HG03060 (cell line): ENCODE measurements around the gene ZEB1.

Source experiments
- ATAC-seq: cut with Tn5 transposase; IDR thresholded peaks from one replicate; pipeline ENCODE4 v1.9.1; 2021; ENCODE audit warnings: low read depth, moderate number of reproducible peaks; ENCODE audit not compliant: unreplicated experiment

The ZEB1 gene

DNA sequence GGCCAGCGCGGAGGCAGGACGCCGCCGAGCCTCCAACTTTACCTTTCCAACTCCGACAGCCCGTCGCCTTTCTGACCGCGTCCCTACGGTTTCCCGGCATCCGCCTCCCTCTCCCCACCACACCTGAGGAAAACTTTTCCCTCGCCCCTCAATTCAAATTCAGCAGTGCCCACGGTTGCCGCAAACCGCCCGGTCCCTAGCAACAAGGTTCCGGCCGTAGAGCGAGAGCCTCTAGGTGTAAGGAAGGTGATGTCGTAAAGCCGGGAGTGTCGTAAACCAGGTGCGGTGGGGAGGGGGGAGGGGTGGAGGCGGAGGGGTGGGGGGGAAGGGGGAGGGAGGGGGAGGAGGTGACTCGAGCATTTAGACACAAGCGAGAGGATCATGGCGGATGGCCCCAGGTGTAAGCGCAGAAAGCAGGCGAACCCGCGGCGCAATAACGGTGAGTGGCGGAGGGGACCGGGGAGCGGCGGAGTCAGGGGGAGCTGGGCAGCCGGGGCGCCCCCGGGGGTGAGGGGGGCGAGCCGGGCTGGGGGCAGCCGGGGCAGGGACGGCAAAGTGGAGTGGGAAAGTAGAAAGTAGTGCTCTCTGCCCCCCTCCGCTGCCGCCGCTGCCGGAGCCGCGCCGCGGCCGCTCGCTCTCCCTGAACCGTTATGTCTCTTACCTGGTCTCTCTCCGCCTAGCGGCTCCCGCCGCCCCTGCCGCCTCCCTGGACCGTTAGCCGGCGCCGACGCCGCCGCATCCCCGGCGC, at the start of gene ZEB1:
ZEB1 (plus strand) TSS at position 363 of the 748 bp plus-strand sequence; CDS start at position 382, 19 bp downstream.
- ATAC-seq: peak; percentile 22

DNA sequence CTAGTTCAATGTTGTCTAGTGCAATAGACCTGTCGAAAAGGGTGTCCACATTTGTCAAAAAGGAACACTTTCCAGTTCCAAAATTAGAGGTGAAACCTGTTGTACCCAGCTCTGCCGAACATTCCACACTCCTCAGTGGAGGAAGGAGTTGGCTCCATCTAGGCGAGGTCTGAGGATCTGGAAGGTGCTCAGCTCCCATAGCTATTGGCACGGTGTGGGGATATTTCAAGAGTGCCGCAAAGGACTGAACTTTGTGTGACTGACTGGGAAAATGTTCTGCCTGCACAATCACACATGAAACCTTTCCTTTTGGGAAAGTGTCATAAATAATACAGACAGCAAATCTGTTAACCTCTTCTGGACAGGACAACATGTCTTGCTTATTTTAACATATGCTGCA, 48.1 kb upstream of the ZEB1 start:
- no peak for ATAC-seq

DNA sequence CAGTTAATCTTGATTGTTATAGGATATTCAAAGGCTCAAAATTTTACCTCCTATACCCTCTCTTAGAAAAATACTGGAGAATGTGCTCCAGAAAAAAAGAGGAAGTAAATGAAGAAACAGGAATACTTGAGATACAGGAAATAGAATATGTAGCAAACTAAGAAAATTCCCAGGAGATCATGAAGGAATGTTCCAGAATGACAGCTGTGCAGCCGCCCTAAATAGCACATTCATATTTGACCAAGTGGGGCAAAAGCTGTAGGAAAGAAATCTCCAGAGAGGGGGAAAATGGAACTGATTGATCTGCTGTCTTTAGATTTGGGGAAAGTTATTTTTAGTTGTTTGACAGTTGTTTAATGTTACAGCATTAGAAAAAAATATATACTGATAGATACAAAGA, 46.2 kb upstream of the ZEB1 start:
- no peak for ATAC-seq

DNA sequence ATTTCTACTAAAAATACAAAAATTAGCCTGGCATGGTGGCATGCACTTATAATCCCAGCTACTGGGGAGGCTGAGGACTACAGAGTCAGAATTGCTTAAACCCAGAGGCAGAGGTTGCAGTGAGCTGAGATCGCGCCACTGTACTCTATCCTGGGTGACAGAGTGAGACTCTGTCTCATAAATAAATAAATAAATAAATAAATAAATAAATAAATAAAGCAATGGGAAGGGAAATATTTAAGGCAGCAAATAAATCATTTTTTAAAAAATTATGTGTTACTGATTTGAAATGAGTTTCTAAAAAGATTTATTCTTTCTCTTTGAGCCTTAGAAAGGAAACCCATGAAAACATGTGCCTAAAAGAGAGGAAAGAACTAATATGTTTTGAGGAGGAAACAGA, 45.2 kb upstream of the ZEB1 start:
- ATAC-seq: no peak

DNA sequence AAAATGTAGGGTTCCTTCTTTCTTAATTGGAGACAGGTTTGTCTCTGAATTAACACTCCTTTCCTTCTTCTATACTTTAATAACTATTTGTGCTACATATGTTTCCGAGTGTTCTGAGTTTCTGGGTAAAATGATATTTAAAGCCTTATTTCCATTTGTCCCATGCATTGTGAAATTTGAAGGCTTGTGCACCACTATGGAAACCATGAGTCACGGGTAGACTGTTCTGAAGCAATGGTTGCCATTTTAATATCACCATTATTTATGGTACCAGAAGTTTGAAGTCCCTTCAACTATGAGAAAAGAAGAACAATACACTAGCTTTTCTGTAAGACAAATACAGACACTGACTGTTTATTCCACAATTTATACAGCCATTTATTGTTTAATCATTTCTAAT, 44.7 kb upstream of the ZEB1 start:
- no peak for ATAC-seq

DNA sequence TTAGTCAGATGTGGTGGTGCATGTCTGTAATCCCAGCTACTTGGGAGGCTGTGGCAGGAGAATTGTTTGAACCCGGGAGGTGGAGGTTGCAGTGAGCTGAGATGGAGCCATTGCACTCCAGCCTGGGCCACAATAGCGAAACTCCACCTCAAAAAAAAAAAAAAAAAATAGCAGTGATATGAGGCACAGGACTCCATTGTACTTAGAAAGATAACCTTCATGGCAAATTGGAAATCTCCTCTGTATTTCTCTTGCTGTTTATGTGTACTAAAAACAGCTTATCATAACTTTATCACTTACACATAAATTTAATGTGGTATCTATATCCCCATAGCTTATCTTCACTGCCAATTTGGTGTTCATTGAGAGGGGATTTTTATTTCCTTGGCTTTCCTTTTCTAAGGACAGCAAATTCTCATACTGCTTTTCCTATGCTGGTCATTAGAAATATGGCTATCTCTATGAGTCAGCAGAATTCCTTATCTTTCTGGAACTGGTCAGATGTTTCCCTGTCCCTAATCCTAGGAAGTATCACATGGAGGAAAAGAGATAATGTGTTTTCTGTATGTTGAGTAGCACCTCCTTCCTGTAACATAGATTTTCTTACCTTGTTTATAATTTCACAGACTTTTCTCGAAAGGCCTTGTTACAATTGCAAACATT, 40.6 kb upstream of the ZEB1 start:
- no peak for ATAC-seq

DNA sequence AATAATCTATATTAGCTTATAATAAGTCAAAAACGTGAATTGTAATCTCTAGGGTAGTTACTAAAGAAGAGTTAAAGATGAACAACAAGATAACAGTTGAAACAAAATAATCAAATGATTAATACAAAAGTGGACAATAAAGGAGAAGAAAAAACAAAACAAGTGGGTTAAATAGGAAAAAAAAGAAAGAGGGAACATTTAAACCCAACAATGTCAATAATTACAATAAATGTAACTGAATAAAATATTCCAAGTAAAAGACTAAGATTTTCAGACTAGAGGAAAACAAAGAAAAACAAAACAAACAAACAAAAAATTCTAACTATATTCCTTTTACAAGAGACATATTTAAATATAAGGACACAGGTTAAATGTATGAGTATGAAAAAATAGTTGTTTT, 38.0 kb upstream of the ZEB1 start:
- no peak for ATAC-seq

DNA sequence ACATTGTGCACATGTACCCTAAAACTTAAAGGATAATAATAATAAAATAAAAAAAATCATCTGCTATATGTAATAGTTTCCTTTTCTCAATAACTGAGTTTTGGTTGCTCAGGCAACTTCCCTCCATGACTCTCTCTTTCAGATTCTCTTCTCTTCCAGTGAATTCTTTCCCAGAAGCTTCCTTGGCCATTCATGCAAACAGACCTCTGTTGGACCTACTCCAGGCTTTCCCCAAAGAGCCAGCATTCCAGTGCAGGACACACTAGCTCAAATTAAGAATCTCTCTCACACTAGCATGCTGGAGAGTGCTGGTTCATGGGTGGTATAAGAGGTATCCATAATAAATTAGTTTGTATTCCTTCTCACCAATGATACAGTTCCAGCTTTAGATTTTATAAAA, 31.0 kb upstream of the ZEB1 start:
- no peak for ATAC-seq

DNA sequence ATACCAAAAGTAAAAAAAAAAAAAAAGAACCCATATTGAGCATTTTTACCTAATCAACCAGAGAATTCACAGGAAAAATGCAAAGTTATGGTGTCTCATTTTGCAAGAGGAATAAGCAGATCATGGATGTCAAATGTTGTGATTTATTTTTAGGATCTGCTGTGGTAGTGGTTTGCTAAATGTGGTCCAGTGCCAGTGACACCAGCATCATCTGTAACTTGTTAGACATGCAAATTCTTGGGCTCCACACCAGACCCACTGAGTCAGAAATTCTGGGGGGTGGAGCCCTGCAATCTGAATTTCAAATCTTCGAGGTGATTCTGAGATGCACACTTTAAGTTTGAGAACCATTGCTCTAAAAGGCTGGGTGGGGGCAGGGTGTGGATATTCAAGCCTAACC, 30.1 kb upstream of the ZEB1 start:
- no peak for ATAC-seq

DNA sequence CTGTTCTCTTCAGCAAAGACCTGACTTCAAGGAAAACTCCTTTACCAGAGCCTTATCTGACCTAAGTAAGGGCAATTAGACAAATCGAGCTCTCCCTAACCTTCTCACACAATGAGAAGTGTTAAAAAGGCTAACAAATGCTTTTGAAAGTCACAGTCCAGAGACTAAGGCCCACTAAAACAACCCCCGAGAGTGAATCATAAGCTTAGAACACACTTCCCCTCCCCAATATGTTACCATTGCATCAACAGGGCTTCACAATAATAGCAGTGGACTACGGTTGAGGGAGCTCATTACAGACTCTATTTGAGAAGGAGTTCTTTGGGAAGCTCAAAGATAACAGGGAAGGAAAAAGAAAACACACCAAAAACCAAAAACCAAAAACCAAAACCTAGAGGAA, 28.6 kb upstream of the ZEB1 start:
- no peak for ATAC-seq

DNA sequence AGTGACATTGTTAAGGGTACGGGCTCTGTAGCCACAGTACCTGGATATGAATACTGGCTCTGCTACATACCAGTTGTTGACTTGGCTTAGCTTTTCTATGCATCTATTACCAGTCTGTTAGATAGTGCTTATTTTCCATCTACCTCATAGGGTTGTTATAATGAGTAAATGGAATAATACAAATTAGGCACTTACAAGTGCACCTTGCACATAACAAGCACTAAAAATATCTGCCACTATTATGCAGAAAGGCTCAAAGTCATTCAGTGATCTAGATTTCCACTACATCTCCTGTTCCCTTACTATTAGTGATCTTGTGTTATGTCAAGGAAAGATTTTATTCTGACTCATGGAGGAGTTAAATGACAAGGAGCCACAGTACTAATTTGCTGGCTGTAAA, 27.9 kb upstream of the ZEB1 start:
- ATAC-seq: no peak

DNA sequence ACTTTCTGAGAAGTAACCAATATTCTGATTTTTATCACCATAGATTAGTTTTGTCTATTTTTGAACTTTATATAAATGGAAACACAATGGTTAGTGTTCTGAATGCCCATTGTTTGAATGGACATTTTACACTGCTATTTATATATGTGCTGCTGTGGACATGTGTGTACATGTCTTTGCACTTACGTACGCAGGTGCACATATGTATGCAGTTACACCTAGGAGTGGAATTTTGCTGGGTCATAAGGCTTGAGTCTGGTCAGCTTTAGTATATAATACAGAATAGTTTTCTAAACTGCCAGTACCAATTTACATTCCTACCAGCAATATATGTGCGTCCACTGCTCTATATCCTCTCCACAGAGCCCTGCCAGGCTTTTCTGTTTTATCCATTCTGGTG, 24.5 kb upstream of the ZEB1 start:
- no peak for ATAC-seq

DNA sequence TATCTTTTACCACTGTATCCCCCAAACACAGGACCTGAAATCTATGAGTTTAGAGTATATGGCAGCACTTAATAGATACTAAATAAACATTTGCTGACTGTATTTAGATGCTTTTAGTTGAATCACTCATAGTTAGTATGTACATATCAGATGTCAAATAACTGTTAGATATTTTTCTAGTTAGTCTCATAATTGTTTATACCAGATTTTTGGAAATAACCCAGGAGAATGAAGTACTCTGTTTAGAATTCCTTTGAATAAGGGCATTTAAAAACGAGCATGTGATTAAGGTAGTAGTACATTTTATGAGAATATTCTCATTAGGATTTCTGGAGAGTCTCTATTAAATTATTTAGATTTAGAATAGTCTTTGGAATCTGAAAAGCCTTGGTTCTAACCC, 22.3 kb upstream of the ZEB1 start:
- ATAC-seq: no peak

DNA sequence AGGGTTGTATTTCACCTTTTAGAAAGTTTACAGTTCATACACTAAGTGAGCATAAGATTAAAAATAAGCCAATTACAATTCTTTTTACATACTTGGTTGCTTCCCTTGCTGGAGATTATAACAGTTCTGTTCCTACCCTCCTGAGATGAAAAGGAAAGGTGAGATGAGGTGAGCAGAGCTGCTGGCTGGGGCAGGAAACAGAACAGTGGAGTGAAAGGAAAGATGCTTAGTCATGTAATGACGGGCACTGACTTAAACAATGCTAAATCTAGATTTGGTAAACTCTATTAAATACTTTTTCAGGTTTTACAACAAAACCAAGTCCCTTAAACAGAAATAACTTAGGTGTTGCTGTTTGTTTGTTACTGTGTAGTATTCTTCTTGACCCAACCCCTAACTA, 19.9 kb upstream of the ZEB1 start:
- ATAC-seq: no peak

DNA sequence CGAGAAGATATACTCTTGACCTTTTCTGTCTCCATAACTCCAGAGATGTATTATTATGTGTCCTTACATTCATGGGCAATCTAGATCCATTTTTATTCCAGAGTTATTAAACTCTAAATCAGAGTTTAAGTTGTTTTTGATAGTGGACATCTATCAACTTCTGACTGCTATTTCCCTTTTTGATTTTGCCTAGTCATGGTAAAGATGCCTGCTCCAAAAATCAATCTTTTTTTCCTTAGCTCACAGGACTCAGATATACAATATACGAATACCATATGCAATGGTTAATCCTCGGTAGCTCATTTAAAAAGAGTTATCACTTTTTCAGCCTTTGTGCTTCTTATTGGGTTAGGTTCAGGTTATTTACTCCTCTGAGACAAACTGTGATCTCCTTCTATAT, 15.8 kb upstream of the ZEB1 start:
- ATAC-seq: no peak

DNA sequence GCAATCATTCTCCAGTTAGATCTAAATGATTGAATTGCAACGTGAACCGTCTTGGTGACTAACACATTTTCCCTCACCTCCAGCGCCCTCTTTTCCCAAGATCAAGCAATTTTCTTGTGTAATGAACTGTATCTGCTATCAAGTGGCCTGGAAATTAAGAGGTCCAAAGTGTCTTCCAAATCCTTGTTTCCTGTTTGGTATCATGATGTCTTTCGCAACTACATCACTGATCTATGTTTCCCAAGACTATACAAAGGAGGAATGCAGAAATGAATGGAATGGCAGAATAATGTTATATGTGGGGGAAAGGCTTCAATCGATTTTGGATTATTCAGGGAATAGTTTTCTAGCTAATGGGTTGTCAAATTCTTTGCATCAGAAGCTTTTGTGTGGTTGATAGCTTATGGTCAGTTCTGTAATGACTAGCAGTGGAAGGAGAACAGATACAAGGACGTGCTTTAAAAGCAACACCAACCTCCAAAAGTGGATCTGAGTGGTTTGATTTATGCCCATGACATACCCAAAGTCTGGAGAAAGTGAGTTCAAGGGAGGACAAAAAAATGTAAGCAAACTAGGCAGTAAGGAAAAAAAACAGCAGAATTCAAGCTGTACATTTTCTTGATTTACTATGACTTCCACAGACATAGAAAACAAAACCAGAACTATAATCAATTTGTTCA, 14.6 kb upstream of the ZEB1 start:
- ATAC-seq: no peak

DNA sequence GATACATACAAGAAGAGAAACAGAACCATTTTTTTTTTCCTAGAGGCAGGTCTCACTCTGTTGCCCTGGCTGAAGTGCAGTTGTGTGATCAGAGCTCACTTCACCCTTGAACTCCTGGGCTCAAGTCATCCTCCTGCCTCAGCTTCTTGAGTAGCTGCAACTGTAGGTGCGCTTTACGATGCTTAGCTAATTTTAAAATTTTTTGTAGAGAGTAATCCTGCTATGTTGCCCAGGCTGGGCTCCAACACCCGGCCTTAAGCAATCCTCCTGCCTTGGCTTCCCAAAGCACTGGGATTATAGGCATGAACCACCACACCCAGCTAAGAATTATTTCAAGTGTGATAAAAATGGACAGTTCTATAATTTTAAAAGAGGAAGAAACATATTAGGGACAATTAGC, 5.6 kb upstream of the ZEB1 start:
- ATAC-seq: no peak

DNA sequence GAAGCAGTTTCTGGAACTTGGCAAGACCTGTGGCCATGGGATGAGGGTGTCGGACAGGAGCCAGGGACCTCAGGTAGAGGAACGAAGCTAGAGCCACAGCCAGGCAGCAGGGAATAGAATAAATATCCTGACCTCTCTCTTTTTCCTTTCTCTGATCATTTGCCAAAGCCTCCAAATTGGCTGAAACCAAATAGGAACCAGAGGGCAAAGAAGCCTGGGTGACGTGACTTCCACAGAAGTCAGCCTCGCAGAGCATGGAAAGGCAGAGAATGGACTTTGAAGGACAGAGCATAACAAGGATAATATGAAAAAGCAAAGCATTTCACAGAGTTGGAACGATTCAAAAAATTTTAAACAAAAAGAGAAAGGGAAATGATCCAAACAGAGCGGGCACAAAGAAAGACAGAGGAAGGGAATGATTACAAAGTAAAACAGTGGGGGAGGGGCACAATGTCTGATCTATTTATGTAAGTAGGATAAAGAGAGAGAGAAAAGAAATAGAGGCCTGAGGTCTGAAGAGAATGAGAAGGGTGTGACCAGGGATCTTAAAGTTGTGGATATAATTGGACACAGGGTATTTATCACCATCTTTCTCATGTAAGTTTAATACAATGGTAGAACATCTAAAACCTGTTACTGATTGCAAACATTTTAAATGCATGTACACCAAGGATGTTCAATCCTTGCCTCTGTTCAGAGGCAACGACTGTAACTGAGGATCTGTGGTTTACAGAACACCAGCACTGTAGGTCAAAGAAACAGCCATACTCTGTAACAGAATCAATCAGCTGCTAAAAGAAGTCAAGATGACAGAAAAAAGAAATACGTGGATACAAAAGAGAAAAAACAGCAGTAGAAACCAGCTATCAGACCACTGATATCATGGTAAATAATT, 4.5 kb upstream of the ZEB1 start:
- ATAC-seq: no peak

DNA sequence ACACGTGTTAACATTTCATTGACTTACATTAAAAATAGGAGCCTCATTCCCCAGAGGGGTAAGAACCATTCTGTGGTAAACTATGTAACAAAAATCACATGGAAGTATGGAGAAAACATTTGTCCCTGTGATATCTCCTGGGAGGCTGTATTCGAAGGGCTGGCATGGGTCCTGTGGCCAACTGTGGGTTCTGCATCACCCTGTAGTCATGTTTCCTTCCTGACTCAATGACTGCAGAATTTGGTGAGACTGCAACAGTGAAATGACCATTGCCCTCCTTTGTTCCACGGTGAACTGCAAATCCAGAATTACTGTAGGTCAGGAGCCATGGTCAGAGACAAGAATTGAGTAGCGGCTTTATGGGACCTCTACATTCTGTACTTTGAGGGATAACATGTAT, 3.6 kb upstream of the ZEB1 start:
- ATAC-seq: no peak

DNA sequence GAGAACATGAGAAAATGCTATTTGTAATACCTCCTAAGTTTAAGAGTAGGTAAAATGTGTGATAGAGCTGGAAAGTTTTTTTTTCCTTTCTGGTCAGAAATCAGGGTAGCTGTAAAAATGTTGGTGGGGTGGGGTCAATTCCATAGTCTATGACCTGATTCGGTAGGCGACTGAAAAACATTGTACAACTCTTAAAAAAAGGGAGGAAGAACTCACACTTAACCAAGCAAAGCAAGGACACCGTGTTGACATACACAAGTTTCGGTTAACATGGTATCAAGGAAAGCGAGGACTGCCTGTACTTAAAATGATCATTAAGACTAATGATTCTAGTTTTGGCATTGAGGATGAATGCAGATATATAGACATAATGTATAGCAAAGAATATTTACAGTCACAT, 1.8 kb upstream of the ZEB1 start:
- no peak for ATAC-seq
